SK-N-SH (cell line): ENCODE data around the gene FNDC11. TPM values are rescaled to one million over a fixed set of nuclear protein-coding genes. Genes with fewer than 3 reads are reported as not detected.

Source experiments
- CTCF ChIA-PET: fragments of 300-600, 350-600 bp; formaldehyde crosslinking; extraction: SDS; loops from one replicate; lab custom pipeline; 2021; lab: Yijun Ruan, JAX
- POLR2A ChIA-PET: fragments of 350-600 bp; sonication (Branson Sonifier 250); formaldehyde crosslinking; extraction: SDS; loops from one replicate; lab custom pipeline; 2020; ENCODE audit warnings: antibody characterized with exemption, inconsistent platforms; lab: Yijun Ruan, JAX
- DNase-seq: peaks from one replicate; pipeline ENCODE4 v3.0.0; 2012
- H2AFZ ChIP-seq: fragments of 200-600 bp; sonication (generic); 2 replicates; pipeline ENCODE4 v1.8.1; 2016; ENCODE audit warnings: antibody characterized with exemption, mild to moderate bottlenecking, low read depth
- H3F3A ChIP-seq: fragments of 200-600 bp; sonication (generic); replicated peaks from 2 replicates; pipeline ENCODE3; 2016; ENCODE audit warnings: antibody characterized with exemption, mild to moderate bottlenecking; ENCODE audit not compliant: insufficient read depth
- H3K27ac ChIP-seq, 2 experiments: fragments of 200-500 bp in 1 of 2; fragments of 200-600 bp in 1 of 2; sonication (Bioruptor generic) in 1 of 2; sonication (generic), shearing (Covaris generic) in 1 of 2; 2 replicates each; pipeline versions ENCODE4 v1.5.1 to v1.6.1; 2014 to 2016; ENCODE audit warnings: low read depth in 2 of 2, inconsistent platforms in 1 of 2, low read length in 1 of 2, mild to moderate bottlenecking in 1 of 2, mixed read lengths in 1 of 2
- H3K27me3 ChIP-seq: fragments of 200-600 bp; sonication (generic), shearing (Covaris generic); 2 replicates; pipeline ENCODE4 v1.6.1; 2016; ENCODE audit warnings: mixed run types; ENCODE audit not compliant: insufficient read depth
- H3K36me3 ChIP-seq, 2 experiments: fragments of 200-500 bp in 1 of 2; fragments of 200-600 bp in 1 of 2; sonication (Bioruptor generic) in 1 of 2; sonication (generic) in 1 of 2; replicated peaks in 1 of 2; 2 replicates each; pipeline versions ENCODE3 to v1.5.1; 2014 to 2016; ENCODE audit warnings: low read length in 1 of 2, mild to moderate bottlenecking in 1 of 2; ENCODE audit not compliant: insufficient read depth in 2 of 2, control insufficient read depth in 1 of 2
- H3K4me1 ChIP-seq, 2 experiments: fragments of 200-500 bp in 1 of 2; fragments of 200-600 bp in 1 of 2; sonication (Bioruptor generic) in 1 of 2; sonication (generic), shearing (Covaris generic) in 1 of 2; 2 replicates each; pipeline versions ENCODE4 v1.5.1 to v1.6.1; 2014 to 2016; ENCODE audit warnings: low read depth in 1 of 2, low read length in 1 of 2, mixed run types in 1 of 2; ENCODE audit not compliant: insufficient read depth in 2 of 2, control insufficient read depth in 1 of 2
- H3K4me2 ChIP-seq: fragments of 200-600 bp; sonication (generic), shearing (Covaris generic); 2 replicates; pipeline ENCODE4 v1.6.1; 2017; ENCODE audit warnings: mixed run types
- H3K4me3 ChIP-seq, 2 experiments: fragments of 200-500 bp in 1 of 2; fragments of 200-600 bp in 1 of 2; sonication (Bioruptor generic) in 1 of 2; sonication (generic), shearing (Covaris generic) in 1 of 2; 2 replicates each; pipeline versions ENCODE4 v1.5.1 to v1.8.1; 2014 to 2016; ENCODE audit warnings: low read depth in 2 of 2, inconsistent platforms in 1 of 2, low read length in 1 of 2, mild to moderate bottlenecking in 1 of 2, mixed read lengths in 1 of 2, moderate library complexity in 1 of 2
- H3K79me2 ChIP-seq: fragments of 200-600 bp; sonication (generic); 2 replicates; pipeline ENCODE4 v1.8.1; 2017; ENCODE audit warnings: mild to moderate bottlenecking; ENCODE audit not compliant: insufficient read depth
- H3K9ac ChIP-seq: fragments of 200-600 bp; sonication (generic); 2 replicates; pipeline ENCODE4 v1.6.1; 2017; ENCODE audit warnings: mixed run types
- H3K9me2 ChIP-seq: fragments of 200-600 bp; sonication (generic); 2 replicates; pipeline ENCODE4 v1.6.1; 2017; ENCODE audit warnings: mixed run types
- H3K9me3 ChIP-seq: fragments of 200-600 bp; sonication (generic); 2 replicates; pipeline ENCODE4 v1.6.1; 2017; ENCODE audit warnings: mixed run types, mild to moderate bottlenecking, moderate library complexity
- H4K20me1 ChIP-seq: fragments of 200-600 bp; sonication (generic); 2 replicates; pipeline ENCODE4 v1.6.1; 2017; ENCODE audit warnings: mild to moderate bottlenecking, mixed run types; ENCODE audit not compliant: insufficient read depth
- ELF1 ChIP-seq: IDR thresholded peaks from 2 replicates; pipeline ENCODE4 v1.4.0; 2012
- EZH2phosphoT487 ChIP-seq: fragments of 200-600 bp; sonication (generic); IDR thresholded peaks from 2 replicates; pipeline ENCODE4 v1.6.1; 2017; ENCODE audit warnings: low read depth, mixed run types, mild to moderate bottlenecking, antibody characterized with exemption, moderate library complexity, borderline replicate concordance
- FOSL2 ChIP-seq: IDR thresholded peaks from 2 replicates; pipeline ENCODE4 v1.4.0; 2012; ENCODE audit warnings: low read depth, mild to moderate bottlenecking, moderate library complexity, borderline replicate concordance
- FOXM1 ChIP-seq: IDR thresholded peaks from 2 replicates; pipeline ENCODE4 v1.4.0; 2012; ENCODE audit warnings: low read depth, mild to moderate bottlenecking
- GABPA ChIP-seq: IDR thresholded peaks from 2 replicates; pipeline ENCODE4 v1.4.0; 2012; ENCODE audit warnings: low read depth, mild to moderate bottlenecking
- GATA2 ChIP-seq: sonication (generic); formaldehyde crosslinking; IDR thresholded peaks from 2 replicates; pipeline ENCODE4 v1.5.0; 2020; ENCODE audit warnings: mild to moderate bottlenecking, missing genetic modification reagents
- MAX ChIP-seq: IDR thresholded peaks from 2 replicates; pipeline ENCODE4 v1.4.0; 2012; ENCODE audit warnings: low read depth
- MEF2A ChIP-seq: IDR thresholded peaks from 2 replicates; pipeline ENCODE4 v1.4.0; 2012; ENCODE audit warnings: low read depth, borderline replicate concordance
- NFIC ChIP-seq: IDR thresholded peaks from 2 replicates; pipeline ENCODE4 v1.4.0; 2012; ENCODE audit warnings: borderline replicate concordance
- POLR2AphosphoS5 ChIP-seq: IDR thresholded peaks from 2 replicates; pipeline ENCODE4 v1.6.1; 2012; ENCODE audit warnings: low read depth, low read length
- RAD21 ChIP-seq: IDR thresholded peaks from 2 replicates; pipeline ENCODE4 v1.6.1; 2012; ENCODE audit warnings: mild to moderate bottlenecking, low read length
- SIN3A ChIP-seq: IDR thresholded peaks from 2 replicates; pipeline ENCODE4 v1.6.1; 2012; ENCODE audit warnings: low read depth, mild to moderate bottlenecking, low read length, moderate library complexity, borderline replicate concordance
- SMC3 ChIP-seq: IDR thresholded peaks from 2 replicates; pipeline ENCODE4 v1.6.1; 2012; ENCODE audit warnings: low read depth, low read length, improper control_type of control experiment
- TCF12 ChIP-seq: IDR thresholded peaks from 2 replicates; pipeline ENCODE4 v1.4.0; 2012
- TEAD4 ChIP-seq: IDR thresholded peaks from 2 replicates; pipeline ENCODE4 v1.4.0; 2012; ENCODE audit warnings: mild to moderate bottlenecking, borderline replicate concordance; ENCODE audit not compliant: insufficient read depth
- ZBTB33 ChIP-seq: IDR thresholded peaks from 2 replicates; pipeline ENCODE4 v1.4.0; 2012; ENCODE audit warnings: low read depth, borderline replicate concordance
- WGBS: methylation state at CpG from one replicate; pipeline ENCODE4 v1.1.6; 2017; ENCODE audit warnings: low lambda C conversion rate; 5-methylcytosine and 5-hydroxymethylcytosine counted together
- polyA plus RNA-seq, 3 experiments: library from polyadenylated mRNA; depleted of rRNA; stranded (reverse); fragments of >200 nt; gene quantifications; 2 replicates each; pipeline ENCODE4 v1.2.3, GENCODE V29; 2012
- TF ChIP-seq, protein P1 (sequence below): IDR thresholded peaks from 2 replicates; pipeline ENCODE4 v1.6.1; 2012; ENCODE audit warnings: mild to moderate bottlenecking, low read depth, low read length, moderate library complexity
- TF ChIP-seq, protein P2 (sequence below): IDR thresholded peaks from 2 replicates; pipeline ENCODE4; 2012

Gene FNDC11
- polyA plus RNA-seq, 1 of the 3 experiments (the other 2 are of a cell fraction): 5.5 TPM

GRCh38 chr20:63542031-63542559, 11.9 kb upstream of the FNDC11 start (continued):
- TF ChIP-seq GABPA (no peak), GATA2 (CRISPR knock-in tag) (no peak), SIN3A (no peak), FOXM1 (no peak), NFIC (no peak), EZH2phosphoT487 (no peak), TEAD4 (no peak)

- Histone ChIP-seq H3K4me1 (peaks cover 0 to 14% of the 10 kb centered on the region in 2 experiments; a peak in 1 of 4 replicates), H4K20me1 (no peaks in the 10 kb centered on the region), H3F3A (no peaks in the 10 kb centered on the region), H3K27me3 (no peaks in the 10 kb centered on the region), H3K4me3 (no peak overlapping the region), H3K9ac (no peak overlapping the region), H3K27ac (no peak overlapping the region), H3K36me3 (no peaks in the 10 kb centered on the region), H3K9me2 (no peaks in the 10 kb centered on the region), H3K9me3 (no peaks in the 10 kb centered on the region), H3K4me2 (no peak overlapping the region), H3K79me2 (no peaks in the 10 kb centered on the region), H2AFZ (no peak overlapping the region)
- ChIA-PET CTCF (interaction anchor here (1.0 to 1.9 kb wide), 6 partner anchors 13 to 431 kb away, joined by 3 to 7 read pairs (median 4); partner anchors contain the start of gene PPDPF), POLR2A (no interaction called here)
- TF ChIP-seq MAX (no peak), SMC3 (no peak), RAD21 (no peak), MEF2A (no peak)
- no peak for DNase-seq
- 86% methylated on average over 3 of the region's 10 CpGs for WGBS
Observed at GRCh38 chr20:63542696-63543095, 11.3 kb upstream of the FNDC11 start.

- POLR2A ChIA-PET: no interaction called here
- Histone ChIP-seq H3K79me2 (no peaks in the 10 kb centered on the region), H3K9ac (no peak overlapping the region), H3K27me3 (no peaks in the 10 kb centered on the region), H3F3A (no peaks in the 10 kb centered on the region), H3K9me2 (no peaks in the 10 kb centered on the region), H3K4me3 (no peak overlapping the region), H3K9me3 (no peaks in the 10 kb centered on the region), H3K27ac (no peak overlapping the region), H3K4me2 (no peak overlapping the region), H3K4me1 (peaks cover 0 to 11% of the 10 kb centered on the region in 2 experiments; a peak in 1 of 4 replicates), H2AFZ (no peak overlapping the region), H4K20me1 (no peaks in the 10 kb centered on the region), H3K36me3 (no peaks in the 10 kb centered on the region)
- CTCF ChIA-PET: interaction anchor here (1.0 to 1.9 kb wide), 4 partner anchors 13 to 431 kb away, joined by 3 to 7 read pairs (median 4); partner anchors contain the start of gene PPDPF
- no peak for DNase-seq
- WGBS: 85% methylated on average over 4 of the region's 10 CpGs
- TF ChIP-seq, protein P1, sequence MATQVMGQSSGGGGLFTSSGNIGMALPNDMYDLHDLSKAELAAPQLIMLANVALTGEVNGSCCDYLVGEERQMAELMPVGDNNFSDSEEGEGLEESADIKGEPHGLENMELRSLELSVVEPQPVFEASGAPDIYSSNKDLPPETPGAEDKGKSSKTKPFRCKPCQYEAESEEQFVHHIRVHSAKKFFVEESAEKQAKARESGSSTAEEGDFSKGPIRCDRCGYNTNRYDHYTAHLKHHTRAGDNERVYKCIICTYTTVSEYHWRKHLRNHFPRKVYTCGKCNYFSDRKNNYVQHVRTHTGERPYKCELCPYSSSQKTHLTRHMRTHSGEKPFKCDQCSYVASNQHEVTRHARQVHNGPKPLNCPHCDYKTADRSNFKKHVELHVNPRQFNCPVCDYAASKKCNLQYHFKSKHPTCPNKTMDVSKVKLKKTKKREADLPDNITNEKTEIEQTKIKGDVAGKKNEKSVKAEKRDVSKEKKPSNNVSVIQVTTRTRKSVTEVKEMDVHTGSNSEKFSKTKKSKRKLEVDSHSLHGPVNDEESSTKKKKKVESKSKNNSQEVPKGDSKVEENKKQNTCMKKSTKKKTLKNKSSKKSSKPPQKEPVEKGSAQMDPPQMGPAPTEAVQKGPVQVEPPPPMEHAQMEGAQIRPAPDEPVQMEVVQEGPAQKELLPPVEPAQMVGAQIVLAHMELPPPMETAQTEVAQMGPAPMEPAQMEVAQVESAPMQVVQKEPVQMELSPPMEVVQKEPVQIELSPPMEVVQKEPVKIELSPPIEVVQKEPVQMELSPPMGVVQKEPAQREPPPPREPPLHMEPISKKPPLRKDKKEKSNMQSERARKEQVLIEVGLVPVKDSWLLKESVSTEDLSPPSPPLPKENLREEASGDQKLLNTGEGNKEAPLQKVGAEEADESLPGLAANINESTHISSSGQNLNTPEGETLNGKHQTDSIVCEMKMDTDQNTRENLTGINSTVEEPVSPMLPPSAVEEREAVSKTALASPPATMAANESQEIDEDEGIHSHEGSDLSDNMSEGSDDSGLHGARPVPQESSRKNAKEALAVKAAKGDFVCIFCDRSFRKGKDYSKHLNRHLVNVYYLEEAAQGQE: no peak
- TF ChIP-seq GATA2 (CRISPR knock-in tag) (no peak), RAD21 (no peak), ZBTB33 (no peak), FOSL2 (no peak), SIN3A (no peak), TEAD4 (no peak), TCF12 (no peak), MAX (no peak), SMC3 (no peak), ELF1 (no peak), GABPA (no peak), POLR2AphosphoS5 (no peak)
- TF ChIP-seq, protein P2, sequence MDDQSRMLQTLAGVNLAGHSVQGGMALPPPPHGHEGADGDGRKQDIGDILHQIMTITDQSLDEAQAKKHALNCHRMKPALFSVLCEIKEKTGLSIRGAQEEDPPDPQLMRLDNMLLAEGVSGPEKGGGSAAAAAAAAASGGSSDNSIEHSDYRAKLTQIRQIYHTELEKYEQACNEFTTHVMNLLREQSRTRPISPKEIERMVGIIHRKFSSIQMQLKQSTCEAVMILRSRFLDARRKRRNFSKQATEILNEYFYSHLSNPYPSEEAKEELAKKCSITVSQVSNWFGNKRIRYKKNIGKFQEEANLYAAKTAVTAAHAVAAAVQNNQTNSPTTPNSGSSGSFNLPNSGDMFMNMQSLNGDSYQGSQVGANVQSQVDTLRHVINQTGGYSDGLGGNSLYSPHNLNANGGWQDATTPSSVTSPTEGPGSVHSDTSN: no peak
Observed at GRCh38 chr20:63543131-63543530, 10.8 kb upstream of the FNDC11 start.
